ENCODE measurements around the gene SPANXN2. TPM values are rescaled to one million over a fixed set of nuclear protein-coding genes. Genes with fewer than 3 reads are reported as not detected.

The SPANXN2 gene
- total and polyA plus RNA-seq, 2 of the 8 experiments (the other 6 are each of a cell fraction or from before 2014, with no cell fraction given) = not detected

DNA sequence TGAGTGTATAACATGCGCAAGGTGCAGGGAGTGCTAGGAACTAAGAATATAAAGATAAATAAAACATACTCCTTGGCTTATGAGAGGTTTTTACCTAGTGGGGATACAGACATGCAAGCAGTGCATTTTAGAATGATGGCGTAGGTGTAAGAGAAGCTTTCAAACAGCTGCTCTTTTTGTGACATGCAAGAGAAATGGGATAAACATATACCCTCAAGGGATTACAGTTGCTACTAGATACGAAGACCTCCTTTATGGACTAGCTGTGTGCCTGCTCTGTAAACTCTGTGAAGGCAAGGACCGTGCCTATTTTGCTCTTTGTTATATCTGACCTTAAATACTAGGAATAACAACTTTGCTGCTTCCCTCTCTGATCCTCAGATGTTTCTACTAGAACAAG is 45.6 kb downstream of the SPANXN2 start (continued):
- TF ChIP-seq EP300 (IDR thresholded peaks at IDR 0.05; ENCODE audit: borderline replicate concordance in 1 of 2, low read depth in 2 of 2, low read length in 2 of 2) (no peak), TAF1 (IDR thresholded peaks at IDR 0.05; ENCODE audit: low read depth, low read length) (no peak)

Data from H1 (cell line).